IMR-90 (cell line): ENCODE measurements around the gene CHST8. TPM values are rescaled to one million over a fixed set of nuclear protein-coding genes. Genes with fewer than 3 reads are reported as not detected.

Experiments used
- ATAC-seq: fragments of 200-7000 bp; cut with Tn5 transposase; 2 replicates; pipeline ENCODE4 v1.9.1; 2020; ENCODE audit warnings: low read depth, mild to moderate bottlenecking, moderate library complexity
- BruUV-seq: library from RNA; stranded (reverse); fragments of 400-500 nt; replicated peaks from 2 replicates; lab custom pipeline; 2021; lab: Mats Ljungman, UMichigan
- CTCF ChIA-PET: fragments of 300-600 bp; formaldehyde crosslinking; extraction: SDS; loops from one replicate; lab custom pipeline; 2021; ENCODE audit warnings: antibody characterized with exemption; lab: Yijun Ruan, JAX
- POLR2A ChIA-PET: fragments of 300-600 bp; sonication (Branson Sonifier 250); formaldehyde crosslinking; loops from one replicate; lab custom pipeline; 2022; ENCODE audit warnings: antibody characterized with exemption; ENCODE audit not compliant: unreplicated experiment; lab: Charles Lee
- DNase-seq: peaks from one replicate; pipeline ENCODE4 v3.0.0; 2013
- H2AFZ ChIP-seq: replicated peaks from 2 replicates; pipeline ENCODE3; 2013; ENCODE audit warnings: low read length, mild to moderate bottlenecking; ENCODE audit not compliant: poor library complexity
- H2AK5ac ChIP-seq: 2 replicates; pipeline ENCODE4 v1.6.1; 2013; ENCODE audit warnings: low read depth, low read length, inconsistent platforms
- H2AK9ac ChIP-seq: replicated peaks from 2 replicates; pipeline ENCODE3; 2013; ENCODE audit warnings: mild to moderate bottlenecking, low read depth, low read length, moderate library complexity; ENCODE audit not compliant: poor library complexity
- H2BK120ac ChIP-seq: 2 replicates; pipeline ENCODE4 v1.6.1; 2013; ENCODE audit warnings: low read depth, low read length, inconsistent platforms
- H2BK15ac ChIP-seq: 3 replicates; pipeline ENCODE4 v1.6.1; 2013; ENCODE audit warnings: low read depth, low read length, inconsistent platforms
- H2BK20ac ChIP-seq: 2 replicates; pipeline ENCODE4 v1.6.1; 2013; ENCODE audit warnings: low read depth, mild to moderate bottlenecking, inconsistent platforms, low read length, moderate library complexity
- H2BK5ac ChIP-seq: 2 replicates; pipeline ENCODE4 v1.6.1; 2013; ENCODE audit warnings: mild to moderate bottlenecking, low read depth, low read length, inconsistent platforms; ENCODE audit not compliant: poor library complexity, severe bottlenecking
- H3K14ac ChIP-seq: replicated peaks from 2 replicates; pipeline ENCODE4 v1.6.1; 2013; ENCODE audit warnings: low read depth, low read length, inconsistent platforms
- H3K18ac ChIP-seq: 2 replicates; pipeline ENCODE4 v1.6.1; 2013; ENCODE audit warnings: low read depth, low read length, control low read depth
- H3K23ac ChIP-seq: 2 replicates; pipeline ENCODE4 v1.6.1; 2013; ENCODE audit warnings: low read depth, low read length, inconsistent platforms
- H3K27ac ChIP-seq: 2 replicates; pipeline ENCODE4 v1.5.1; 2013; ENCODE audit warnings: mild to moderate bottlenecking, control low read depth, low read length; ENCODE audit not compliant: insufficient read depth
- H3K27me3 ChIP-seq: 2 replicates; pipeline ENCODE4 v1.6.1; 2013; ENCODE audit warnings: low read length; ENCODE audit not compliant: control insufficient read depth, insufficient read depth
- H3K36me3 ChIP-seq: 2 replicates; pipeline ENCODE4 v1.6.1; 2013; ENCODE audit warnings: low read length, mixed read lengths; ENCODE audit not compliant: control insufficient read depth, insufficient read depth
- H3K4ac ChIP-seq: 2 replicates; pipeline ENCODE4 v1.6.1; 2013; ENCODE audit warnings: low read depth, low read length, inconsistent platforms
- H3K4me1 ChIP-seq: 2 replicates; pipeline ENCODE4 v1.6.1; 2013; ENCODE audit warnings: low read length, mixed read lengths; ENCODE audit not compliant: control insufficient read depth, insufficient read depth
- H3K4me2 ChIP-seq: 2 replicates; pipeline ENCODE4 v1.6.1; 2013; ENCODE audit warnings: low read depth, mild to moderate bottlenecking, control low read depth, low read length, moderate library complexity
- H3K4me3 ChIP-seq: 2 replicates; pipeline ENCODE4 v1.5.1; 2013; ENCODE audit warnings: low read depth, mild to moderate bottlenecking, control low read depth, low read length, moderate library complexity; ENCODE audit not compliant: insufficient read depth
- H3K56ac ChIP-seq: 2 replicates; pipeline ENCODE4 v1.6.1; 2013; ENCODE audit warnings: low read length, inconsistent platforms; ENCODE audit not compliant: insufficient read depth; ENCODE audit errors: extremely low read depth
- H3K79me1 ChIP-seq, 2 experiments: 2 replicates each; pipeline ENCODE4 v1.6.1; 2013; ENCODE audit warnings: low read length in 2 of 2, inconsistent platforms in 1 of 2, low read depth in 1 of 2
- H3K9ac ChIP-seq: 2 replicates; pipeline ENCODE4 v1.6.1; 2013; ENCODE audit warnings: low read depth, low read length, control low read depth
- H3K9me1 ChIP-seq: 2 replicates; pipeline ENCODE4 v1.6.1; 2013; ENCODE audit warnings: low read length, inconsistent platforms; ENCODE audit not compliant: insufficient read depth
- H3K9me3 ChIP-seq: 2 replicates; pipeline ENCODE4 v1.6.1; 2013; ENCODE audit warnings: low read length; ENCODE audit not compliant: control insufficient read depth, insufficient read depth
- H4K20me1 ChIP-seq: 2 replicates; pipeline ENCODE4 v1.6.1; 2013; ENCODE audit warnings: low read length, inconsistent platforms; ENCODE audit not compliant: insufficient read depth
- H4K5ac ChIP-seq: 2 replicates; pipeline ENCODE4 v1.6.1; 2013; ENCODE audit warnings: mild to moderate bottlenecking, low read depth, low read length, control low read depth
- H4K8ac ChIP-seq, 2 experiments: 2 replicates each; pipeline ENCODE4 v1.6.1; 2013; ENCODE audit warnings: low read depth in 2 of 2, low read length in 2 of 2, control low read depth in 1 of 2, inconsistent platforms in 1 of 2
- H4K91ac ChIP-seq: 2 replicates; pipeline ENCODE4 v1.6.1; 2013; ENCODE audit warnings: low read depth, low read length, inconsistent platforms; ENCODE audit not compliant: insufficient read depth
- BHLHE40 ChIP-seq: fragments of 150-350 bp; IDR thresholded peaks from 2 replicates; pipeline ENCODE4 v1.6.1; 2016; ENCODE audit warnings: mild to moderate bottlenecking, low read depth, low read length
- CHD1 ChIP-seq: IDR thresholded peaks from 2 replicates; pipeline ENCODE4 v1.6.1; 2012; ENCODE audit warnings: low read depth, low read length, improper control_type of control experiment
- CTCF ChIP-seq: conservative IDR thresholded peaks from 2 replicates; pipeline ENCODE4 v1.5.1; 2012; ENCODE audit warnings: mild to moderate bottlenecking, low read depth, low read length, improper control_type of control experiment
- MAFK ChIP-seq: IDR thresholded peaks from 2 replicates; pipeline ENCODE4 v1.6.1; 2012; ENCODE audit warnings: low read depth, low read length, improper control_type of control experiment
- MAZ ChIP-seq: IDR thresholded peaks from 2 replicates; pipeline ENCODE4 v1.6.1; 2012; ENCODE audit warnings: low read depth, mild to moderate bottlenecking, low read length, improper control_type of control experiment, moderate library complexity, borderline replicate concordance
- MXI1 ChIP-seq: IDR thresholded peaks from 2 replicates; pipeline ENCODE4 v1.6.1; 2012; ENCODE audit warnings: low read depth, mild to moderate bottlenecking, low read length, moderate library complexity, borderline replicate concordance
- NFE2L2 ChIP-seq: fragments of 150-350 bp; IDR thresholded peaks from 2 replicates; pipeline ENCODE4 v1.6.1; 2016; ENCODE audit warnings: low read depth, mild to moderate bottlenecking, low read length
- POLR2A ChIP-seq: IDR thresholded peaks from 2 replicates; pipeline ENCODE4 v1.6.1; 2012; ENCODE audit warnings: mild to moderate bottlenecking, low read depth, low read length
- RCOR1 ChIP-seq: IDR thresholded peaks from 2 replicates; pipeline ENCODE4 v1.6.1; 2012; ENCODE audit warnings: mild to moderate bottlenecking, low read length, improper control_type of control experiment; ENCODE audit not compliant: insufficient replicate concordance
- RFX5 ChIP-seq: IDR thresholded peaks from 2 replicates; pipeline ENCODE4 v1.8.0; 2012; ENCODE audit warnings: low read depth, mild to moderate bottlenecking, low read length, moderate library complexity
- USF2 ChIP-seq: fragments of 150-350 bp; IDR thresholded peaks from 2 replicates; pipeline ENCODE4 v1.6.1; 2017; ENCODE audit warnings: mild to moderate bottlenecking, antibody characterized with exemption, low read length, low read depth
- WGBS, 2 experiments: methylation state at CpG; one replicate each; pipeline versions ENCODE4 v1.1.5 to v1.1.7; 2013; ENCODE audit warnings: missing lambda C conversion rate in 2 of 2; ENCODE audit not compliant: insufficient read length in 1 of 2; ENCODE audit errors: extremely low coverage in 2 of 2; 5-methylcytosine and 5-hydroxymethylcytosine counted together
- dilution Hi-C: fragments of 300-500 bp; cut with HindIII; formaldehyde crosslinking; loops from one replicate; pipeline ENCODE4 v1.14.3; 2018; ENCODE audit warnings: low sequenced_read_pairs; ENCODE audit not compliant: unreplicated experiment
- in situ Hi-C: fragments of 300-500 bp; cut with MboI; formaldehyde crosslinking; loops from 3 replicates; pipeline ENCODE4 v1.14.3; 2019; ENCODE audit warnings: low sequenced_read_pairs, inconsistent platforms, mixed read lengths
- intact Hi-C: fragments of 100-400 bp; cut with micrococcal nuclease; formaldehyde crosslinking; loops from 2 replicates; pipeline ENCODE4 v1.10.0; 2022
- polyA plus RNA-seq, 3 experiments: library from polyadenylated mRNA; depleted of rRNA; stranded (reverse); fragments of >200 nt; gene quantifications; 2 replicates each; pipeline ENCODE4 v1.2.3, GENCODE V29; 2012; ENCODE audit warnings: low replicate concordance in 1 of 3
- total RNA-seq: library from RNA; depleted of rRNA; stranded (reverse); fragments of >200 nt; gene quantifications from 2 replicates; pipeline ENCODE4 v1.2.3, GENCODE V29; 2012

CHST8 gene
- total and polyA plus RNA-seq, 2 of the 4 experiments (the other 2 are of a cell fraction): not detected

GRCh38 chr19:33641261-33641660 lies 19.5 kb downstream of the CHST8 start:
- Histone ChIP-seq H3K4ac (no peak overlapping the region), H2BK5ac (no peak overlapping the region), H3K4me3 (no peak overlapping the region), H3K27me3 (no peaks in the 10 kb centered on the region), H3K4me1 (no peaks in the 10 kb centered on the region), H4K91ac (no peak overlapping the region), H3K14ac (no peak overlapping the region), H2BK120ac (no peak overlapping the region), H3K9me3 (no peaks in the 10 kb centered on the region), H3K18ac (no peak overlapping the region), H2BK15ac (no peak overlapping the region), H3K9ac (no peak overlapping the region), H4K20me1 (no peaks in the 10 kb centered on the region), H4K5ac (no peak overlapping the region), H3K4me2 (no peak overlapping the region), H2BK20ac (no peak overlapping the region), H2AK9ac (no peak overlapping the region), H3K36me3 (no peaks in the 10 kb centered on the region), H3K9me1 (no peaks in the 10 kb centered on the region), H2AFZ (no peak overlapping the region), H2AK5ac (no peak overlapping the region), H3K56ac (no peak overlapping the region), H4K8ac (no peak overlapping the region), H3K23ac (no peak overlapping the region), H3K27ac (no peak overlapping the region), H3K79me1 (no peaks in the 10 kb centered on the region)
- DNase-seq (no peak), ATAC-seq (no peak)
- intact Hi-C loops (no loop called here), in situ Hi-C loops (no loop called here), dilution Hi-C loops (no loop called here)
- TF ChIP-seq MAFK (no peak), CHD1 (no peak), USF2 (no peak), MXI1 (no peak), BHLHE40 (no peak), RFX5 (no peak), CTCF (no peak), RCOR1 (no peak), POLR2A (no peak), NFE2L2 (no peak), MAZ (no peak)
- WGBS, 2 experiments: 38% methylated on average over 1 of the region's 5 CpGs; no CpG with 5 or more reads in 1 of the 2 experiments
- ChIA-PET CTCF (no interaction called here), POLR2A (no interaction called here)
- no TSS peak for BruUV-seq
